ENCODE data around the gene LSM8. TPM values are rescaled to one million over a fixed set of nuclear protein-coding genes. Genes with fewer than 3 reads are reported as not detected.

Gene LSM8
- total RNA-seq, 1 experiment from 2014 or later: 48.2 TPM

DNA sequence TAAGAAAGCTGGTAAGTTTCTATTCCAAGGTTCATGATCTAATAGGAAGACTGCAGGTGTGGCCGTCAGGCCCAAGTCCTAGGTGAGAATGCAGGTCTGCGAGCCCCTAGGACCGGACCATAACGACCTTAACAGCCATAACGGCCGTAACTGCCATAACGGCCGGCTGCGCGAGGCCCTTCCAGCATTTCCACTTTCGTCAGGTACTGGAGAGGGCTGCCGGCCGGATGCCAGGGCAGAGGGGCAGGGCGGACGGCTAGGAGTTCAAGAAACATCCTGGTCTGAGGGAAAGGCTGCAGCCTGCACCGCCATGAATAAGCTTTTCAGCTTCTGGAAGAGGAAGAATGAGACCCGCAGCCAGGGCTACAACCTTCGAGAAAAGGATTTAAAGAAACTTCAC, 40.6 kb downstream of the LSM8 start, which contains the start of gene ANKRD7 (continued):
- TF ChIP-seq FOXJ3 (CRISPR knock-in tag; IDR thresholded peaks at IDR 0.05; ENCODE audit: borderline replicate concordance) (no peak), CREB1 (CRISPR knock-in tag; IDR thresholded peaks at IDR 0.05) (no peak), NFE2L1 (CRISPR knock-in tag; IDR thresholded peaks at IDR 0.05) (no peak), NR2C2 (CRISPR knock-in tag; IDR thresholded peaks at IDR 0.05) (no peak)
- TF ChIP-seq, protein P1, sequence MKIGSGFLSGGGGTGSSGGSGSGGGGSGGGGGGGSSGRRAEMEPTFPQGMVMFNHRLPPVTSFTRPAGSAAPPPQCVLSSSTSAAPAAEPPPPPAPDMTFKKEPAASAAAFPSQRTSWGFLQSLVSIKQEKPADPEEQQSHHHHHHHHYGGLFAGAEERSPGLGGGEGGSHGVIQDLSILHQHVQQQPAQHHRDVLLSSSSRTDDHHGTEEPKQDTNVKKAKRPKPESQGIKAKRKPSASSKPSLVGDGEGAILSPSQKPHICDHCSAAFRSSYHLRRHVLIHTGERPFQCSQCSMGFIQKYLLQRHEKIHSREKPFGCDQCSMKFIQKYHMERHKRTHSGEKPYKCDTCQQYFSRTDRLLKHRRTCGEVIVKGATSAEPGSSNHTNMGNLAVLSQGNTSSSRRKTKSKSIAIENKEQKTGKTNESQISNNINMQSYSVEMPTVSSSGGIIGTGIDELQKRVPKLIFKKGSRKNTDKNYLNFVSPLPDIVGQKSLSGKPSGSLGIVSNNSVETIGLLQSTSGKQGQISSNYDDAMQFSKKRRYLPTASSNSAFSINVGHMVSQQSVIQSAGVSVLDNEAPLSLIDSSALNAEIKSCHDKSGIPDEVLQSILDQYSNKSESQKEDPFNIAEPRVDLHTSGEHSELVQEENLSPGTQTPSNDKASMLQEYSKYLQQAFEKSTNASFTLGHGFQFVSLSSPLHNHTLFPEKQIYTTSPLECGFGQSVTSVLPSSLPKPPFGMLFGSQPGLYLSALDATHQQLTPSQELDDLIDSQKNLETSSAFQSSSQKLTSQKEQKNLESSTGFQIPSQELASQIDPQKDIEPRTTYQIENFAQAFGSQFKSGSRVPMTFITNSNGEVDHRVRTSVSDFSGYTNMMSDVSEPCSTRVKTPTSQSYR (CRISPR knock-in tag; IDR thresholded peaks at IDR 0.05): no peak

DNA sequence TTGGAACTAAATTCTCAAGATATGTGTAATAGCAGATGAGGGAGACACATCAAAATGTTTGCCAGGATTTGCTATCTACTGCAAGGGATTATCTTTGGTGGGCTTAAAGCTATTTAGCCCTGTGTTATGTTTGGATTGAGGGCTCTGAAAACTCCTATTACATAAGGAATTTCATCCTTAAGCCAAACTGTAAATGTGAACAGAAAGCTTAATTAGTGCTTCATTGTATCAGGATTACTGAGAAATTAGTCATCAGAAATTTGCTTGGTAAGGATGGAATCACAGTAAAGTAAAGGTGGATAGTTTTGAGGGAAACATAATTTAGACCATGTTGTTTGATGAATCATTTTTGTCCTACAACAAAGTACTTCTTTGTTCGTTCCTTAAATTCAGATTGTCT, 48.9 kb downstream of the LSM8 start:
- POLR2A ChIA-PET: no interaction called here
- DNase-seq (ENCODE audit: low spot score) (no peak), ATAC-seq (no peak)
- TF ChIP-seq ATF1 (CRISPR knock-in tag; IDR thresholded peaks at IDR 0.05): no peak
- TF ChIP-seq, protein P2, sequence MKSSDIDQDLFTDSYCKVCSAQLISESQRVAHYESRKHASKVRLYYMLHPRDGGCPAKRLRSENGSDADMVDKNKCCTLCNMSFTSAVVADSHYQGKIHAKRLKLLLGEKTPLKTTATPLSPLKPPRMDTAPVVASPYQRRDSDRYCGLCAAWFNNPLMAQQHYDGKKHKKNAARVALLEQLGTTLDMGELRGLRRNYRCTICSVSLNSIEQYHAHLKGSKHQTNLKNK (CRISPR knock-in tag; IDR thresholded peaks at IDR 0.05): no peak
- TF ChIP-seq NFATC4 (CRISPR knock-in tag; IDR thresholded peaks at IDR 0.05): no peak
- TF ChIP-seq ETV6 (CRISPR knock-in tag; IDR thresholded peaks at IDR 0.05): no peak
- TF ChIP-seq, protein P3, sequence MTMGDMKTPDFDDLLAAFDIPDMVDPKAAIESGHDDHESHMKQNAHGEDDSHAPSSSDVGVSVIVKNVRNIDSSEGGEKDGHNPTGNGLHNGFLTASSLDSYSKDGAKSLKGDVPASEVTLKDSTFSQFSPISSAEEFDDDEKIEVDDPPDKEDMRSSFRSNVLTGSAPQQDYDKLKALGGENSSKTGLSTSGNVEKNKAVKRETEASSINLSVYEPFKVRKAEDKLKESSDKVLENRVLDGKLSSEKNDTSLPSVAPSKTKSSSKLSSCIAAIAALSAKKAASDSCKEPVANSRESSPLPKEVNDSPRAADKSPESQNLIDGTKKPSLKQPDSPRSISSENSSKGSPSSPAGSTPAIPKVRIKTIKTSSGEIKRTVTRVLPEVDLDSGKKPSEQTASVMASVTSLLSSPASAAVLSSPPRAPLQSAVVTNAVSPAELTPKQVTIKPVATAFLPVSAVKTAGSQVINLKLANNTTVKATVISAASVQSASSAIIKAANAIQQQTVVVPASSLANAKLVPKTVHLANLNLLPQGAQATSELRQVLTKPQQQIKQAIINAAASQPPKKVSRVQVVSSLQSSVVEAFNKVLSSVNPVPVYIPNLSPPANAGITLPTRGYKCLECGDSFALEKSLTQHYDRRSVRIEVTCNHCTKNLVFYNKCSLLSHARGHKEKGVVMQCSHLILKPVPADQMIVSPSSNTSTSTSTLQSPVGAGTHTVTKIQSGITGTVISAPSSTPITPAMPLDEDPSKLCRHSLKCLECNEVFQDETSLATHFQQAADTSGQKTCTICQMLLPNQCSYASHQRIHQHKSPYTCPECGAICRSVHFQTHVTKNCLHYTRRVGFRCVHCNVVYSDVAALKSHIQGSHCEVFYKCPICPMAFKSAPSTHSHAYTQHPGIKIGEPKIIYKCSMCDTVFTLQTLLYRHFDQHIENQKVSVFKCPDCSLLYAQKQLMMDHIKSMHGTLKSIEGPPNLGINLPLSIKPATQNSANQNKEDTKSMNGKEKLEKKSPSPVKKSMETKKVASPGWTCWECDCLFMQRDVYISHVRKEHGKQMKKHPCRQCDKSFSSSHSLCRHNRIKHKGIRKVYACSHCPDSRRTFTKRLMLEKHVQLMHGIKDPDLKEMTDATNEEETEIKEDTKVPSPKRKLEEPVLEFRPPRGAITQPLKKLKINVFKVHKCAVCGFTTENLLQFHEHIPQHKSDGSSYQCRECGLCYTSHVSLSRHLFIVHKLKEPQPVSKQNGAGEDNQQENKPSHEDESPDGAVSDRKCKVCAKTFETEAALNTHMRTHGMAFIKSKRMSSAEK (CRISPR knock-in tag; IDR thresholded peaks at IDR 0.05; ENCODE audit: borderline replicate concordance): no peak
- TF ChIP-seq ELF4 (CRISPR knock-in tag; IDR thresholded peaks at IDR 0.05; ENCODE audit: low read depth): no peak
- TF ChIP-seq KAT7 (CRISPR knock-in tag; IDR thresholded peaks at IDR 0.05; ENCODE audit: borderline replicate concordance): no peak
- TF ChIP-seq, protein P4, sequence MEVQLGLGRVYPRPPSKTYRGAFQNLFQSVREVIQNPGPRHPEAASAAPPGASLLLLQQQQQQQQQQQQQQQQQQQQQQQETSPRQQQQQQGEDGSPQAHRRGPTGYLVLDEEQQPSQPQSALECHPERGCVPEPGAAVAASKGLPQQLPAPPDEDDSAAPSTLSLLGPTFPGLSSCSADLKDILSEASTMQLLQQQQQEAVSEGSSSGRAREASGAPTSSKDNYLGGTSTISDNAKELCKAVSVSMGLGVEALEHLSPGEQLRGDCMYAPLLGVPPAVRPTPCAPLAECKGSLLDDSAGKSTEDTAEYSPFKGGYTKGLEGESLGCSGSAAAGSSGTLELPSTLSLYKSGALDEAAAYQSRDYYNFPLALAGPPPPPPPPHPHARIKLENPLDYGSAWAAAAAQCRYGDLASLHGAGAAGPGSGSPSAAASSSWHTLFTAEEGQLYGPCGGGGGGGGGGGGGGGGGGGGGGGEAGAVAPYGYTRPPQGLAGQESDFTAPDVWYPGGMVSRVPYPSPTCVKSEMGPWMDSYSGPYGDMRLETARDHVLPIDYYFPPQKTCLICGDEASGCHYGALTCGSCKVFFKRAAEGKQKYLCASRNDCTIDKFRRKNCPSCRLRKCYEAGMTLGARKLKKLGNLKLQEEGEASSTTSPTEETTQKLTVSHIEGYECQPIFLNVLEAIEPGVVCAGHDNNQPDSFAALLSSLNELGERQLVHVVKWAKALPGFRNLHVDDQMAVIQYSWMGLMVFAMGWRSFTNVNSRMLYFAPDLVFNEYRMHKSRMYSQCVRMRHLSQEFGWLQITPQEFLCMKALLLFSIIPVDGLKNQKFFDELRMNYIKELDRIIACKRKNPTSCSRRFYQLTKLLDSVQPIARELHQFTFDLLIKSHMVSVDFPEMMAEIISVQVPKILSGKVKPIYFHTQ (CRISPR knock-in tag; IDR thresholded peaks at IDR 0.05): no peak
- TF ChIP-seq FOXK1 (CRISPR knock-in tag; IDR thresholded peaks at IDR 0.05): no peak
- TF ChIP-seq JUN (CRISPR knock-in tag; IDR thresholded peaks at IDR 0.05): no peak
- Mint-ChIP-seq H3K4me1 (no peaks in the 10 kb centered on the region), H3K27ac (no peak overlapping the region), H3K9me3 (no peaks in the 10 kb centered on the region), H3K36me3 (no peaks in the 10 kb centered on the region), H3K4me3 (no peak overlapping the region), H3K27me3 (ENCODE audit: low read depth) (no peaks in the 10 kb centered on the region)
- CTCF ChIA-PET: no interaction called here

DNA sequence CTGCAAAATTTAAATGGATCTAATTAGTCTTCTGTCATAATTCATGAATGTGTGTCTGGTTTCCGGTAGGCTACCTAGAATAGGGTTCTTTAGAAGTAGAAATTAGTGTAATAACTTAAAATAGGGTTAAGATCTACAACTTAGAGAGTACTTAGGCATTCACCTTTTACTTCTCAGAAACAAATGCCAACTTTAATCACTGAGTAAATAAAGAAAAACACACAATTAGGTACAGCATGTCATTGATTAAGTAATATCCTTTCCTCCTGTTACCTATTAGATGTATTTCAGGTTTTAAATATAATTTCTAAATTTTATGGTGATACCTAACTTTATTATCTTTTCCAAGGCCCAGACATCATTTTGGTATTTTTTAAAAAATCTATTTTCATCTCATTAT, 49.8 kb downstream of the LSM8 start:
- POLR2A ChIA-PET: no interaction called here
- no peaks in the 10 kb centered on the region for H3K36me3 Mint-ChIP-seq
- ATAC-seq: no peak
- H3K9me3 Mint-ChIP-seq: no peaks in the 10 kb centered on the region
- TF ChIP-seq, protein P5, sequence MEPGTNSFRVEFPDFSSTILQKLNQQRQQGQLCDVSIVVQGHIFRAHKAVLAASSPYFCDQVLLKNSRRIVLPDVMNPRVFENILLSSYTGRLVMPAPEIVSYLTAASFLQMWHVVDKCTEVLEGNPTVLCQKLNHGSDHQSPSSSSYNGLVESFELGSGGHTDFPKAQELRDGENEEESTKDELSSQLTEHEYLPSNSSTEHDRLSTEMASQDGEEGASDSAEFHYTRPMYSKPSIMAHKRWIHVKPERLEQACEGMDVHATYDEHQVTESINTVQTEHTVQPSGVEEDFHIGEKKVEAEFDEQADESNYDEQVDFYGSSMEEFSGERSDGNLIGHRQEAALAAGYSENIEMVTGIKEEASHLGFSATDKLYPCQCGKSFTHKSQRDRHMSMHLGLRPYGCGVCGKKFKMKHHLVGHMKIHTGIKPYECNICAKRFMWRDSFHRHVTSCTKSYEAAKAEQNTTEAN (CRISPR knock-in tag; IDR thresholded peaks at IDR 0.05): no peak
- TF ChIP-seq ZNF416 (CRISPR knock-in tag; IDR thresholded peaks at IDR 0.05) (no peak), ZNF138 (CRISPR knock-in tag; conservative IDR thresholded peaks at IDR 0.05) (no peak), CREM (CRISPR knock-in tag; IDR thresholded peaks at IDR 0.05) (no peak), ZNF219 (CRISPR knock-in tag; IDR thresholded peaks at IDR 0.05; ENCODE audit: borderline replicate concordance) (no peak), SMAD4 (CRISPR knock-in tag; IDR thresholded peaks at IDR 0.05) (no peak)
- TF ChIP-seq, protein P6, sequence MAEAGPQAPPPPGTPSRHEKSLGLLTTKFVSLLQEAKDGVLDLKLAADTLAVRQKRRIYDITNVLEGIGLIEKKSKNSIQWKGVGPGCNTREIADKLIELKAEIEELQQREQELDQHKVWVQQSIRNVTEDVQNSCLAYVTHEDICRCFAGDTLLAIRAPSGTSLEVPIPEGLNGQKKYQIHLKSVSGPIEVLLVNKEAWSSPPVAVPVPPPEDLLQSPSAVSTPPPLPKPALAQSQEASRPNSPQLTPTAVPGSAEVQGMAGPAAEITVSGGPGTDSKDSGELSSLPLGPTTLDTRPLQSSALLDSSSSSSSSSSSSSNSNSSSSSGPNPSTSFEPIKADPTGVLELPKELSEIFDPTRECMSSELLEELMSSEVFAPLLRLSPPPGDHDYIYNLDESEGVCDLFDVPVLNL (CRISPR knock-in tag; IDR thresholded peaks at IDR 0.05; ENCODE audit: borderline replicate concordance, low read depth): no peak
- no peaks in the 10 kb centered on the region for H3K27me3 Mint-ChIP-seq (ENCODE audit: low read depth)
- H3K27ac Mint-ChIP-seq: no peak overlapping the region
- H3K4me3 Mint-ChIP-seq: no peak overlapping the region
- CTCF ChIA-PET: no interaction called here
- H3K4me1 Mint-ChIP-seq: no peaks in the 10 kb centered on the region
- no peak for DNase-seq (ENCODE audit: low spot score)
